MM.1S (cell line): ENCODE measurements around the gene RANBP10.

Experiments
- CTCF ChIP-seq: fragments of 300-600 bp; sonication (generic); IDR thresholded peaks from 2 replicates; pipeline ENCODE4 v1.5.1; 2016; ENCODE audit warnings: antibody characterized with exemption, low read length, mixed read lengths
- EZH2 ChIP-seq: fragments of 300-600 bp; sonication (generic); optimal IDR thresholded peaks from 2 replicates; pipeline ENCODE3; 2017; ENCODE audit warnings: low read depth, mild to moderate bottlenecking, antibody characterized with exemption, low read length, mixed read lengths

GRCh38 chr16:67833415-67834241, 27.3 kb upstream of the RANBP10 start:
- TF ChIP-seq EZH2 (no peak), CTCF (no peak)
